Activated T-cell treated with anti-CD3 and anti-CD28 coated beads, Interleukin-2, amount 50 U/mL, for 72 hours (primary cell): ENCODE data around the gene IL36A. TPM values are rescaled to one million over a fixed set of nuclear protein-coding genes. Genes with fewer than 3 reads are reported as not detected.

ENCODE experiments used
- ATAC-seq, 2 donors: fragments of 150-1000 bp; cut with Tn5 transposase; replicated peaks in 1 of 2; 2 replicates each; pipeline ENCODE4 v1.10.0; 2021; ENCODE audit warnings: moderate library complexity in 2 of 2, mild to moderate bottlenecking in 1 of 2
- DNase-seq, 2 donors: peaks; one replicate each; pipeline ENCODE4 v3.0.0; 2021 to 2022; ENCODE audit warnings: mixed read lengths in 1 of 2
- H3K27ac Mint-ChIP-seq: one replicate; pipeline ENCODE4 v1.8.0; 2022; ENCODE audit warnings: mild to moderate bottlenecking, moderate library complexity, mixed read lengths
- H3K27me3 Mint-ChIP-seq: one replicate; pipeline ENCODE4 v1.8.0; 2022; ENCODE audit warnings: low read depth, mixed read lengths
- H3K36me3 Mint-ChIP-seq, 2 donors: one replicate each; pipeline ENCODE4 v1.8.0; 2022; ENCODE audit warnings: mixed read lengths in 2 of 2, mild to moderate bottlenecking in 1 of 2; ENCODE audit not compliant: insufficient read depth in 2 of 2
- H3K4me1 Mint-ChIP-seq: one replicate; pipeline ENCODE4 v1.8.0; 2022; ENCODE audit warnings: low read depth, mixed read lengths
- H3K4me3 Mint-ChIP-seq, 2 donors: one replicate each; pipeline ENCODE4 v1.8.0; 2022; ENCODE audit warnings: mild to moderate bottlenecking in 2 of 2, mixed read lengths in 2 of 2, moderate library complexity in 2 of 2
- H3K9me3 Mint-ChIP-seq, 2 donors: one replicate each; pipeline ENCODE4 v1.8.0; 2022; ENCODE audit warnings: mixed read lengths in 2 of 2
- total RNA-seq, 2 donors: library from RNA; stranded (reverse); gene quantifications; one replicate each; pipeline ENCODE4 v1.2.3, GENCODE V29; 2022

IL36A gene
- total RNA-seq, 2 donors from 2014 or later: 0.84 TPM; not detected in 1

DNA sequence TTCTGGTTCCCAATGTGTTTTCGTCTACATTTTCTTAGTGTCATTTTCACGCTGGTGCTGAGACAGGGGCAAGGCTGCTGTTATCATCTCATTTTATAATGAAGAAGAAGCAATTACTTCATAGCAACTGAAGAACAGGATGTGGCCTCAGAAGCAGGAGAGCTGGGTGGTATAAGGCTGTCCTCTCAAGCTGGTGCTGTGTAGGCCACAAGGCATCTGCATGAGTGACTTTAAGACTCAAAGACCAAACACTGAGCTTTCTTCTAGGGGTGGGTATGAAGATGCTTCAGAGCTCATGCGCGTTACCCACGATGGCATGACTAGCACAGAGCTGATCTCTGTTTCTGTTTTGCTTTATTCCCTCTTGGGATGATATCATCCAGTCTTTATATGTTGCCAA, 20.2 kb upstream of the IL36A start:
- Mint-ChIP-seq H3K9me3 (peaks cover 2 to 3% of the 10 kb centered on the region in 2 donors), H3K27me3 (no peaks in the 10 kb centered on the region), H3K36me3 (peaks cover 2 to 5% of the 10 kb centered on the region in 2 donors), H3K4me1 (peaks cover 17% of the 10 kb centered on the region), H3K4me3 (peak overlapping the region in 1 of 2 donors; percentile 12), H3K27ac (peak overlapping the region; percentile 36)
- DNase-seq (peak; percentile 47 to 56), ATAC-seq (peak; percentile 98 to 99)

GRCh38 chr2:112989611-112990010, 15.6 kb upstream of the IL36A start:
- DNase-seq (no peak), ATAC-seq (no peak)
- peaks cover 14% of the 10 kb centered on the region for H3K4me1 Mint-ChIP-seq
- peaks cover 8 to 21% of the 10 kb centered on the region in 2 donors for H3K9me3 Mint-ChIP-seq
- no peak overlapping the region for H3K4me3 Mint-ChIP-seq
- H3K27ac Mint-ChIP-seq: no peak overlapping the region
- peaks cover 18 to 19% of the 10 kb centered on the region in 2 donors for H3K36me3 Mint-ChIP-seq
- H3K27me3 Mint-ChIP-seq: no peaks in the 10 kb centered on the region

DNA sequence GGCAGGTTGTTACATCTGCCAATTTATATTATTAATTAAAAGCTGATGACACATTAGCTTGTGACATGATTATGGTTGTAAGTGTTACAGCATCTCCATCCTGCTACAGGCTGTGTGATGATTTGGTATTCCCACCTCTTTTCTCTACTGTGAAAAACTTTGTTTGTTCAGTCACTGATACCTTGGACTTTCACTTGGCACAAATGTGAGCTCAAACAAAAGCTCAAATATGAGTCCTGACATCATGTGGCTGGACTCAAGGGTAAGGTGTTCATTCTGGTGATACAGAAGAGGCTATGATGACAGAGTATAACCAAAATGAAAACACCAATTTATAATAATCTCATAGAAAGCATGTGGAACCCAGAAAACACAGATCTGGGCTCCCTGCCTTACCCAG, 11.4 kb upstream of the IL36A start:
- Mint-ChIP-seq H3K36me3 (peaks cover 19 to 20% of the 10 kb centered on the region in 2 donors), H3K9me3 (peaks cover 8 to 24% of the 10 kb centered on the region in 2 donors), H3K4me1 (peaks cover 28% of the 10 kb centered on the region), H3K4me3 (no peak overlapping the region), H3K27ac (no peak overlapping the region), H3K27me3 (no peaks in the 10 kb centered on the region)
- no peak for DNase-seq
- no peak for ATAC-seq

DNA sequence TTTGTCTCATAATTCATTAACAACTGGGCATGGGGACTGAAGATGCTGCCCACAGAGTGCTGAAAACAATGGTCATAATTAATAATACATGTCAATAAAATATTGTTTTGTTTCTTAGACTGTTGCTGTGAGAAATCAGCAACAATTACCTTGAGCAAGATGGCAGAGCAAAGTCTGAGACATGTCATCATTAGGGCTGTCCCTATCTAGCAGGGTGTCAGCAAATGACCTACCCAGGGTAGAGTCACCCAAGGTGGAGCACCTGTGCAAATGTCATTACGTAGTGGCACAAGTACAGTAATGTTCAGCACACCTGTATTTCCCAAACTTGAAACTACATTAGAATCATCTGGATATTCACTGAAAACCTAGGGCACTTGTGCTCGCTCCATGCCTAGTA, 10.6 kb upstream of the IL36A start:
- Mint-ChIP-seq H3K4me1 (peaks cover 28% of the 10 kb centered on the region), H3K27ac (no peak overlapping the region), H3K9me3 (peaks cover 12 to 26% of the 10 kb centered on the region in 2 donors), H3K27me3 (no peaks in the 10 kb centered on the region), H3K36me3 (peaks cover 20 to 22% of the 10 kb centered on the region in 2 donors), H3K4me3 (peak overlapping the region in 1 of 2 donors; percentile 86)
- DNase-seq (no peak), ATAC-seq (no peak)

DNA sequence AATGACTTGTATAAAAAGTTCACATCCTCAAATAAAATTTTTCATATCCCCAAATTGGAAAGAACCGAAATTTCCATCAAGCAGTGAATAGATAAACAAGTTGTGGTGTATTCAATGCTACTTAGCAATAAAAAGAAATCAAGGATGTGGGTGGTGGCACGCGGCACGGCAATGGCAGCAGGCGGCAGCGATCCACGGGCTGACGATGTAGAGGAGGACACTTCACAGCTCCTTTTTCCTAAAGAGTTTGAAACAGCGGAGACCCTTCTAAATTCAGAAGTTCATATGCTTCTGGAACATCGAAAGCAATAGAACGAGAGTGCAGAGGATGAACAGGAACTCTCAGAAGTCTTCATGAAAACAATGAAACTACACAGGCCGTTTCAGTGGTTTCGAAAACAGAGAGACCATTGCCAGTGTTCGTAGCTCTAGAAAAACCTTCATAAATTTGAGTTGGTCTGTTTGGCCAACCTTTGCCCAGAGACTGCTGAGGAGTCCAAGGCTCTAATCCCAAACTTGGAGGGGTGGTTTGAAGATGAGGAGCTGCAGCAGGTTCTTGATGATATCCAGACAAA, 9.8 kb upstream of the IL36A start:
- ATAC-seq (peak; percentile 30 to 39), DNase-seq (peak; percentile 29 to 30)
- Mint-ChIP-seq H3K27me3 (no peaks in the 10 kb centered on the region), H3K4me1 (peaks cover 28% of the 10 kb centered on the region), H3K9me3 (peaks cover 12 to 23% of the 10 kb centered on the region in 2 donors), H3K4me3 (peak overlapping the region; percentile 75 to 86), H3K27ac (peak overlapping the region; percentile 87), H3K36me3 (peaks cover 18 to 23% of the 10 kb centered on the region in 2 donors)

- Mint-ChIP-seq H3K9me3 (peaks cover 19 to 26% of the 10 kb centered on the region in 2 donors), H3K4me3 (peak overlapping the region; percentile 45 to 68), H3K27ac (peak overlapping the region; percentile 66), H3K27me3 (no peaks in the 10 kb centered on the region), H3K36me3 (peaks cover 27% of the 10 kb centered on the region in 2 donors), H3K4me1 (peaks cover 28% of the 10 kb centered on the region)
- ATAC-seq (peak; percentile 95 to 97), DNase-seq (peak; percentile 65 to 66)
Observed at GRCh38 chr2:112996635-112997034, 8.6 kb upstream of the IL36A start.

DNA sequence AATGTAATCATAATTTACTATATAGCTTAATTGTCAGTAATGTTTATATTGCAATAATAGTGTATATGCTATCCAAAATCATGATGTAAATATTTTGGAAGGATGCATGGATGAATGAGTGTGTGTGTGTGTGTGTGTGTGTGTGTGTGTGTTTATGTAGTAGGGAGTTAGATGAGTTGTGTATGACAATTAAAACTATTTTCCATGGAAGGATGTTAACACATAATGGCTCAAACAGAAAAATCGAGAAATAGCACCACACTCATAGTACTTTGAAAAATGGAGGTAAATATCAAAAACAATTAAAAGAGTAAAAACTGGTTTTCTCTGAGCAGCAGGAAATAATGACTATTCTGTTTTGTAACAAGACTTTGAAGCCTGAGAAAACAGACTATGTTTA, 8.1 kb upstream of the IL36A start:
- Mint-ChIP-seq H3K27me3 (no peaks in the 10 kb centered on the region), H3K9me3 (peaks cover 20 to 25% of the 10 kb centered on the region in 2 donors), H3K36me3 (peaks cover 26 to 27% of the 10 kb centered on the region in 2 donors), H3K4me1 (peaks cover 28% of the 10 kb centered on the region), H3K4me3 (peak overlapping the region; percentile 5 to 68), H3K27ac (peak overlapping the region; percentile 66)
- no peak for DNase-seq
- no peak for ATAC-seq

GRCh38 chr2:113000436-113000835, 4.8 kb upstream of the IL36A start:
- Mint-ChIP-seq H3K9me3 (peaks cover 14 to 17% of the 10 kb centered on the region in 2 donors), H3K4me1 (peaks cover 22% of the 10 kb centered on the region)

DNA sequence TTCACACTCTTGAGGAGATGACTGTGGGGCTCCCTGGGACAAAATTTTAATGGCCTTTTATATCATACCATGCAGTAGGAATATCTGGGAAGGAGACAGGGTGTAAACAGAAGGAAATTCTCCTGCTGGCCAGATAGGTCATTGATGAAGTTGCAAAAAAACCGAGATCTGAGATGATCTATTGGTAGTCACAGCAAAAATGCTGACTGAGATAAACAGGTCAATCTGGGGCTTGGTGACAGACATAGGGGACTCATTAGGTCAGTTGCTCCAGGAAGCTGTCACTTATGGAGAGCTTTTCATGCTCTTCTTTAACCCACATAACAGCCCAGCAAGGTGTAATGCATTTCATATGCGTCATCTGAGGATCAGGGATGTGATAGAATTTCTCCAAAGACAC, 2.6 kb upstream of the IL36A start:
- H3K36me3 Mint-ChIP-seq: peaks cover 18 to 19% of the 10 kb centered on the region in 2 donors
- H3K4me3 Mint-ChIP-seq: no peak overlapping the region

More at GRCh38 chr2:113000436-113000835, 4.8 kb upstream of the IL36A start:
- Mint-ChIP-seq H3K27ac (no peak overlapping the region), H3K27me3 (no peaks in the 10 kb centered on the region), H3K4me3 (no peak overlapping the region), H3K36me3 (peaks cover 18 to 19% of the 10 kb centered on the region in 2 donors)
- DNase-seq (no peak), ATAC-seq (no peak)

DNA sequence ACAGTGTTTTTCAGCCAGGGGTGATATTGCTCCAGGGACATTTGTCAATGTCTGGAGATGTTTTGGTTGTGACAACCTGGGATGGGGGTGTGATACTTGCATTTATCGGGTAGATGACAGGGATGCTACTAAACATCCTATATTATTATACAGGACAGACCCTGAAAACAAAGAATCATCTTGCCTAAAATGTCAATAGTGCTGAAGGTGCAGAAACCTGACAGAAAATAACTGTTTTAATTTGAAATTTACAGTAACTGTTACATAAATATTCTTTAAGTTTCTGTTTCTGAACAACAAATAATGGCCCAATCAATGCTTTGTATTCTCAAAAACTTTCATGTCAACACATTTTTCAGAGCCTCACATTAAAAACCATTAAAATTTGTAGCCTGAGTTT, 2.0 kb downstream of the IL36A start:
- ATAC-seq: no peak
- no peak for DNase-seq

More for the DNA sequence above, 2.6 kb upstream of the IL36A start:
- H3K27ac Mint-ChIP-seq: no peak overlapping the region
- H3K4me1 Mint-ChIP-seq: no peaks in the 10 kb centered on the region
- no peaks in the 10 kb centered on the region for H3K27me3 Mint-ChIP-seq
- DNase-seq (no peak), ATAC-seq (no peak)
- H3K9me3 Mint-ChIP-seq: peaks cover 14 to 17% of the 10 kb centered on the region in 2 donors

GRCh38 chr2:113009622-113010021, 4.4 kb downstream of the IL36A start:
- no peak overlapping the region for H3K27ac Mint-ChIP-seq
- no peak overlapping the region for H3K4me3 Mint-ChIP-seq
- H3K36me3 Mint-ChIP-seq: no peaks in the 10 kb centered on the region
- DNase-seq (no peak), ATAC-seq (no peak)
- no peaks in the 10 kb centered on the region for H3K9me3 Mint-ChIP-seq
- no peaks in the 10 kb centered on the region for H3K27me3 Mint-ChIP-seq
- H3K4me1 Mint-ChIP-seq: peaks cover 7% of the 10 kb centered on the region

More for the DNA sequence above, 2.0 kb downstream of the IL36A start:
- no peak overlapping the region for H3K4me3 Mint-ChIP-seq
- peaks cover 7% of the 10 kb centered on the region for H3K4me1 Mint-ChIP-seq
- no peaks in the 10 kb centered on the region for H3K36me3 Mint-ChIP-seq
- no peaks in the 10 kb centered on the region for H3K9me3 Mint-ChIP-seq
- no peaks in the 10 kb centered on the region for H3K27me3 Mint-ChIP-seq
- H3K27ac Mint-ChIP-seq: no peak overlapping the region

GRCh38 chr2:113010088-113010487, 4.8 kb downstream of the IL36A start:
- DNase-seq (no peak), ATAC-seq (no peak)
- Mint-ChIP-seq H3K4me1 (peaks cover 7% of the 10 kb centered on the region), H3K9me3 (no peaks in the 10 kb centered on the region), H3K27me3 (no peaks in the 10 kb centered on the region), H3K36me3 (no peaks in the 10 kb centered on the region), H3K4me3 (no peak overlapping the region), H3K27ac (no peak overlapping the region)

DNA sequence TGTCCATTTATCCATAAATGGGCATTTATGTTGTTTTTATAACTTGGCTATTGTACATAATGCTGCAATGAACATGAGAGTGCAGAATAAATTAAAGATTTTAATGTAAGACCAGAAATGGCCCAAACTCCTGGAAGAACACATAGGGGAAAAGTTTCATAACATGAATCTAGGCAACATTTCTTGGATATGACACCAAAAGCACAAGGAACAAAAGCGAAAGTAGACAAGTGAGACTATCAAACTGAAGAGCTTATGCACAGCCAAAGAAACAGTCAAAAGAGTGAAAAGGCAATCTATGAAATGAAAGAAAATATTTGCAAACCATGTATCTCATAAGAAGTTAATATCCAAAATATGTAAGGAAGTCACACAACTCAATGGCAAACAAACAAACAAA, 5.8 kb downstream of the IL36A start:
- H3K4me3 Mint-ChIP-seq: no peak overlapping the region
- no peaks in the 10 kb centered on the region for H3K9me3 Mint-ChIP-seq
- H3K36me3 Mint-ChIP-seq: no peaks in the 10 kb centered on the region
- no peak for DNase-seq
- peaks cover 7% of the 10 kb centered on the region for H3K4me1 Mint-ChIP-seq
- H3K27me3 Mint-ChIP-seq: no peaks in the 10 kb centered on the region
- peak overlapping the region; percentile 30 for H3K27ac Mint-ChIP-seq
- ATAC-seq: no peak
